SK-N-MC (cell line): ENCODE data around the gene TTC31.

ENCODE experiments used
- EZH2 ChIP-seq: fragments of 200-600 bp; sonication (generic); IDR thresholded peaks from one replicate; pipeline ENCODE4 v1.6.1; 2017; ENCODE audit warnings: antibody characterized with exemption
- POLR2AphosphoS5 ChIP-seq: IDR thresholded peaks from 2 replicates; pipeline ENCODE4 v1.6.1; 2012; ENCODE audit warnings: mild to moderate bottlenecking, low read depth, low read length, borderline replicate concordance

DNA sequence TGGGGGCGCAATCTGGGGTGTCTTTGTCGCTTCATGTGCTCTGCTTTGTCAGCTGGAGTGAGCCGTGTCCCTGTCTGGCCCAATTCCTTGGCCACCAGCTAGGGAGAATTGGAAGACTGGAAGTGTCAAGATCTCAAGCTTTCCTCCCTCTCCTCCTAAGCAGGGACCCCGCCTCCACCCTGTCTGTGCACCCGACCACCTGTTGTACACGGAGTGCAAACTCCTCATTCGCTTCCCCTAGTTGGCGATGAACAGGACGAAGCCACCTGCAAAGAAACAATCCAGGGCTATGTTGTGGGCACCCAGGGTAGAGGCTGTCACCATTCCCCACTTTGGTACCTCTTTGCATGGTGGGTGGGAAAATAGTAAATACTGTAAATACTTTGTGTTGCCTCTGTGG lies 44.9 kb downstream of the TTC31 start:
- TF ChIP-seq EZH2: no peak
- TF ChIP-seq POLR2AphosphoS5: no peak
